HepG2 (cell line): ENCODE results near the gene TRAIP. TPM values are rescaled to one million over a fixed set of nuclear protein-coding genes. Genes with fewer than 3 reads are reported as not detected.
A peak's percentile ranks its signal among the peaks of the same experiment; 100 is the strongest.

Experiments
- AGO1 ChIP-seq: fragments of 200-400 bp; formaldehyde crosslinking; IDR thresholded peaks from 2 replicates; pipeline ENCODE4 v1.6.1; 2017; ENCODE audit warnings: mild to moderate bottlenecking, low read depth, low read length, moderate library complexity; ENCODE audit not compliant: poor library complexity, severe bottlenecking
- BCL6 ChIP-seq: IDR thresholded peaks from 2 replicates; pipeline ENCODE4 v1.6.1; 2016; ENCODE audit warnings: missing genetic modification reagents, missing compliant biosample characterization
- ETV6 ChIP-seq: sonication (generic); formaldehyde crosslinking; conservative IDR thresholded peaks from 2 replicates; pipeline ENCODE4 v1.4.0; 2020; ENCODE audit warnings: missing genetic modification reagents
- HCFC1 ChIP-seq: fragments of 150-350 bp; IDR thresholded peaks from 2 replicates; pipeline ENCODE4 v1.6.1; 2014; ENCODE audit warnings: low read depth, low read length
- HOXD1 ChIP-seq: sonication (generic); formaldehyde crosslinking; IDR thresholded peaks from 2 replicates; pipeline ENCODE4 v1.5.0; 2020; ENCODE audit warnings: missing genetic modification reagents
- RFX1 ChIP-seq: fragments of 450-650 bp; IDR thresholded peaks from 2 replicates; pipeline ENCODE4 v1.6.1; 2017
- SP140L ChIP-seq: sonication (generic); formaldehyde crosslinking; IDR thresholded peaks from 2 replicates; pipeline ENCODE4 v1.4.0; 2020; ENCODE audit warnings: missing genetic modification reagents, borderline replicate concordance
- TBX2 ChIP-seq: sonication (generic); formaldehyde crosslinking; IDR thresholded peaks from 2 replicates; pipeline ENCODE4 v1.5.0; 2020; ENCODE audit warnings: missing genetic modification reagents, mild to moderate bottlenecking, borderline replicate concordance
- ZNF274 ChIP-seq: sonication (generic); formaldehyde crosslinking; IDR thresholded peaks from 2 replicates; pipeline ENCODE4 v1.5.1; 2020; ENCODE audit warnings: mild to moderate bottlenecking, missing genetic modification reagents
- ZNF331 ChIP-seq: sonication (generic); formaldehyde crosslinking; IDR thresholded peaks from 2 replicates; pipeline ENCODE4 v1.4.0; 2020; ENCODE audit warnings: missing genetic modification reagents
- ZNF33B ChIP-seq: sonication (generic); formaldehyde crosslinking; IDR thresholded peaks from 2 replicates; pipeline ENCODE4 v1.5.1; 2020; ENCODE audit warnings: mild to moderate bottlenecking, missing genetic modification reagents
- ZNF564 ChIP-seq: sonication (generic); formaldehyde crosslinking; IDR thresholded peaks from 2 replicates; pipeline ENCODE4 v1.8.1; 2023; ENCODE audit warnings: mild to moderate bottlenecking, missing genetic modification reagents
- polyA plus RNA-seq, 8 experiments: library from polyadenylated mRNA; depleted of rRNA in 3 of 8; stranded (reverse) in 7 of 8; unstranded in 1 of 8; fragments of >200 nt; fragmentation: Illumina TruSeq in 4 of 8; extraction: Trizol in 4 of 8; gene quantifications; 2 replicates each; pipeline versions ENCODE4 v1.2.1 to v1.2.3, GENCODE V29; 2011 to 2016; ENCODE audit warnings: low read depth in 4 of 8, missing spikeins in 1 of 8, mixed read lengths in 1 of 8; ENCODE audit not compliant: insufficient read depth in 1 of 8
- total RNA-seq, 5 experiments: library from RNA; depleted of rRNA; stranded (reverse); fragments of >200 nt; fragmentation: Illumina TruSeq; extraction: Trizol; gene quantifications; 2 replicates each; pipeline ENCODE4 v1.2.3, GENCODE V29; 2016; ENCODE audit warnings: low read depth in 1 of 5
- TF ChIP-seq, protein P1 (sequence below): sonication (generic); formaldehyde crosslinking; IDR thresholded peaks from 2 replicates; pipeline ENCODE4 v1.4.0; 2020; ENCODE audit warnings: missing genetic modification reagents, mild to moderate bottlenecking, borderline replicate concordance
- TF ChIP-seq, protein P2 (sequence below): sonication (generic); formaldehyde crosslinking; IDR thresholded peaks from 2 replicates; pipeline ENCODE4 v1.9.0; 2021; ENCODE audit warnings: missing genetic modification reagents, borderline replicate concordance
- TF ChIP-seq, protein P3 (sequence below): sonication (generic); formaldehyde crosslinking; IDR thresholded peaks from 2 replicates; pipeline ENCODE4 v1.4.0; 2020; ENCODE audit warnings: low read depth, mild to moderate bottlenecking, missing genetic modification reagents
- TF ChIP-seq, protein P4 (sequence below): sonication (generic); formaldehyde crosslinking; IDR thresholded peaks from 2 replicates; pipeline ENCODE4 v1.4.0; 2020; ENCODE audit warnings: missing genetic modification reagents

TRAIP gene
- total and polyA plus RNA-seq, 2 of the 13 experiments (the other 11 are each of a cell fraction or from before 2014, with no cell fraction given) = 13.9 to 23.9 TPM

DNA sequence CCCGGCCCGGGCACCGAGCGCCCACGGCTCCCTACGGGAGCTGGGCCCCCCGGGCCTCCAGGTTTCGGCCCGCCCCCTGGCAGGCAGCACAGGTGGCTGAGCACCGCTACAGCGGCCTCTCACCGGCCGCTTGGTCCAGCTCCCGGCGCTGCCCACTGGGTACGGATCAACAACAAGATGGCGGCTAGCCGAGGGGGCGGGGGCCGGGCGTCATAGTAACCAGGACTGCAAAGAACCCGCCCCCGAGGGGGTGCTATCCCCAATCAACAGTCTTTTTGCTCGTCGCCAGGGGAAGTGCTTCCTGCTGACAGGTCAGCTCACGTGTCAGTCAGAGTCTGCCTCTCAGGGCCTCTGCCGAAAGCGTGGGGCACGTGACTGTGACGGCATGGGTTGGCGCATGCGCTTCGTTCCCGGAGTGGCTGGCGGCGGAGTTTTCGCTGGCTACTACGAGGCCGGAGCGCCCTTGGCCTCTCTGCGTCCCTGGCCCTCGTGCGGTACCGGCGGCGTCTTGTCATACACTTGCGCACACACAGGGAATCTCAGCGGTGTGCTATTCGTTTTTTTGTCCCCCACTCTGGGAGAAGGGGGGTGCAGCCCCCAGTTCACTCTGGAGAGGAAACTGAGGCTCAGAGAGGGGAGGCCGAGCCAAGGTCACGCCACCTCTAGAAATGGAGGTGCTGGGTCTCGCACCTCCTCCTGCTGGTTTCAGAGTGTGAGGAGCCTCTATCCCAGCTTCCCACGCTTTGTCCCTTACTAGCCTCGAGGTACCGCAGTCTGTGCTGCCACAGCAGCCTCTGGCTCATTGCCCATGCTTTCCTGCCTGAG, 69.8 kb downstream of the TRAIP start, which contains the start of gene IP6K1 (continued):
- TF ChIP-seq AGO1 (peak; percentile 59), BCL6 (CRISPR knock-in tag) (peak; percentile 23; the same call in 1 of the 2 replicates), TBX2 (CRISPR knock-in tag) (peak; percentile 68), ZNF33B (CRISPR knock-in tag) (0 out of 2 replicates have a peak, but pooled peaks have one; percentile 19), HCFC1 (no peak), HOXD1 (0 out of 2 replicates have a peak, but pooled peaks have one; percentile 64), ZNF564 (CRISPR knock-in tag) (0 out of 2 replicates have a peak, but pooled peaks have one; percentile 13), ZNF331 (CRISPR knock-in tag) (peak; percentile 16; the same call in 1 of the 2 replicates), SP140L (peak; percentile 37; the same call in 1 of the 2 replicates), RFX1 (peak; percentile 90), ZNF274 (CRISPR knock-in tag) (peak; percentile 42; the same call in 1 of the 2 replicates), ETV6 (no peak)
- TF ChIP-seq, protein P1, sequence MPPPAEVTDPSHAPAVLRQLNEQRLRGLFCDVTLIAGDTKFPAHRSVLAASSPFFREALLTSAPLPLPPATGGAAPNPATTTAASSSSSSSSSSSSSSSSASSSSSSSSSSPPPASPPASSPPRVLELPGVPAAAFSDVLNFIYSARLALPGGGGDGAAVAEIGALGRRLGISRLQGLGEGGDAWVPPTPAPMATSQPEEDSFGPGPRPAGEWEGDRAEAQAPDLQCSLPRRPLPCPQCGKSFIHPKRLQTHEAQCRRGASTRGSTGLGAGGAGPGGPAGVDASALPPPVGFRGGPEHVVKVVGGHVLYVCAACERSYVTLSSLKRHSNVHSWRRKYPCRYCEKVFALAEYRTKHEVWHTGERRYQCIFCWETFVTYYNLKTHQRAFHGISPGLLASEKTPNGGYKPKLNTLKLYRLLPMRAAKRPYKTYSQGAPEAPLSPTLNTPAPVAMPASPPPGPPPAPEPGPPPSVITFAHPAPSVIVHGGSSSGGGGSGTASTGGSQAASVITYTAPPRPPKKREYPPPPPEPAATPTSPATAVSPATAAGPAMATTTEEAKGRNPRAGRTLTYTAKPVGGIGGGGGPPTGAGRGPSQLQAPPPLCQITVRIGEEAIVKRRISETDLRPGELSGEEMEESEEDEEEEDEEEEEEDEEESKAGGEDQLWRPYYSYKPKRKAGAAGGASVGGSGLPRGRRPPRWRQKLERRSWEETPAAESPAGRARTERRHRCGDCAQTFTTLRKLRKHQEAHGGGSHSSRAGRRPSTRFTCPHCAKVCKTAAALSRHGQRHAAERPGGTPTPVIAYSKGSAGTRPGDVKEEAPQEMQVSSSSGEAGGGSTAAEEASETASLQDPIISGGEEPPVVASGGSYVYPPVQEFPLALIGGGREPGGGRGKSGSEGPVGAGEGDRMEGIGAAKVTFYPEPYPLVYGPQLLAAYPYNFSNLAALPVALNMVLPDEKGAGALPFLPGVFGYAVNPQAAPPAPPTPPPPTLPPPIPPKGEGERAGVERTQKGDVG (CRISPR knock-in tag) = peak; percentile 26; the same call in 1 of the 2 replicates
- TF ChIP-seq, protein P2, sequence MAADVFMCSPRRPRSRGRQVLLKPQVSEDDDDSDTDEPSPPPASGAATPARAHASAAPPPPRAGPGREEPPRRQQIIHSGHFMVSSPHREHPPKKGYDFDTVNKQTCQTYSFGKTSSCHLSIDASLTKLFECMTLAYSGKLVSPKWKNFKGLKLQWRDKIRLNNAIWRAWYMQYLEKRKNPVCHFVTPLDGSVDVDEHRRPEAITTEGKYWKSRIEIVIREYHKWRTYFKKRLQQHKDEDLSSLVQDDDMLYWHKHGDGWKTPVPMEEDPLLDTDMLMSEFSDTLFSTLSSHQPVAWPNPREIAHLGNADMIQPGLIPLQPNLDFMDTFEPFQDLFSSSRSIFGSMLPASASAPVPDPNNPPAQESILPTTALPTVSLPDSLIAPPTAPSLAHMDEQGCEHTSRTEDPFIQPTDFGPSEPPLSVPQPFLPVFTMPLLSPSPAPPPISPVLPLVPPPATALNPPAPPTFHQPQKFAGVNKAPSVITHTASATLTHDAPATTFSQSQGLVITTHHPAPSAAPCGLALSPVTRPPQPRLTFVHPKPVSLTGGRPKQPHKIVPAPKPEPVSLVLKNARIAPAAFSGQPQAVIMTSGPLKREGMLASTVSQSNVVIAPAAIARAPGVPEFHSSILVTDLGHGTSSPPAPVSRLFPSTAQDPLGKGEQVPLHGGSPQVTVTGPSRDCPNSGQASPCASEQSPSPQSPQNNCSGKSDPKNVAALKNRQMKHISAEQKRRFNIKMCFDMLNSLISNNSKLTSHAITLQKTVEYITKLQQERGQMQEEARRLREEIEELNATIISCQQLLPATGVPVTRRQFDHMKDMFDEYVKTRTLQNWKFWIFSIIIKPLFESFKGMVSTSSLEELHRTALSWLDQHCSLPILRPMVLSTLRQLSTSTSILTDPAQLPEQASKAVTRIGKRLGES (CRISPR knock-in tag) = no peak
- TF ChIP-seq, protein P3, sequence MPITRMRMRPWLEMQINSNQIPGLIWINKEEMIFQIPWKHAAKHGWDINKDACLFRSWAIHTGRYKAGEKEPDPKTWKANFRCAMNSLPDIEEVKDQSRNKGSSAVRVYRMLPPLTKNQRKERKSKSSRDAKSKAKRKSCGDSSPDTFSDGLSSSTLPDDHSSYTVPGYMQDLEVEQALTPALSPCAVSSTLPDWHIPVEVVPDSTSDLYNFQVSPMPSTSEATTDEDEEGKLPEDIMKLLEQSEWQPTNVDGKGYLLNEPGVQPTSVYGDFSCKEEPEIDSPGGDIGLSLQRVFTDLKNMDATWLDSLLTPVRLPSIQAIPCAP = no peak
- TF ChIP-seq, protein P4, sequence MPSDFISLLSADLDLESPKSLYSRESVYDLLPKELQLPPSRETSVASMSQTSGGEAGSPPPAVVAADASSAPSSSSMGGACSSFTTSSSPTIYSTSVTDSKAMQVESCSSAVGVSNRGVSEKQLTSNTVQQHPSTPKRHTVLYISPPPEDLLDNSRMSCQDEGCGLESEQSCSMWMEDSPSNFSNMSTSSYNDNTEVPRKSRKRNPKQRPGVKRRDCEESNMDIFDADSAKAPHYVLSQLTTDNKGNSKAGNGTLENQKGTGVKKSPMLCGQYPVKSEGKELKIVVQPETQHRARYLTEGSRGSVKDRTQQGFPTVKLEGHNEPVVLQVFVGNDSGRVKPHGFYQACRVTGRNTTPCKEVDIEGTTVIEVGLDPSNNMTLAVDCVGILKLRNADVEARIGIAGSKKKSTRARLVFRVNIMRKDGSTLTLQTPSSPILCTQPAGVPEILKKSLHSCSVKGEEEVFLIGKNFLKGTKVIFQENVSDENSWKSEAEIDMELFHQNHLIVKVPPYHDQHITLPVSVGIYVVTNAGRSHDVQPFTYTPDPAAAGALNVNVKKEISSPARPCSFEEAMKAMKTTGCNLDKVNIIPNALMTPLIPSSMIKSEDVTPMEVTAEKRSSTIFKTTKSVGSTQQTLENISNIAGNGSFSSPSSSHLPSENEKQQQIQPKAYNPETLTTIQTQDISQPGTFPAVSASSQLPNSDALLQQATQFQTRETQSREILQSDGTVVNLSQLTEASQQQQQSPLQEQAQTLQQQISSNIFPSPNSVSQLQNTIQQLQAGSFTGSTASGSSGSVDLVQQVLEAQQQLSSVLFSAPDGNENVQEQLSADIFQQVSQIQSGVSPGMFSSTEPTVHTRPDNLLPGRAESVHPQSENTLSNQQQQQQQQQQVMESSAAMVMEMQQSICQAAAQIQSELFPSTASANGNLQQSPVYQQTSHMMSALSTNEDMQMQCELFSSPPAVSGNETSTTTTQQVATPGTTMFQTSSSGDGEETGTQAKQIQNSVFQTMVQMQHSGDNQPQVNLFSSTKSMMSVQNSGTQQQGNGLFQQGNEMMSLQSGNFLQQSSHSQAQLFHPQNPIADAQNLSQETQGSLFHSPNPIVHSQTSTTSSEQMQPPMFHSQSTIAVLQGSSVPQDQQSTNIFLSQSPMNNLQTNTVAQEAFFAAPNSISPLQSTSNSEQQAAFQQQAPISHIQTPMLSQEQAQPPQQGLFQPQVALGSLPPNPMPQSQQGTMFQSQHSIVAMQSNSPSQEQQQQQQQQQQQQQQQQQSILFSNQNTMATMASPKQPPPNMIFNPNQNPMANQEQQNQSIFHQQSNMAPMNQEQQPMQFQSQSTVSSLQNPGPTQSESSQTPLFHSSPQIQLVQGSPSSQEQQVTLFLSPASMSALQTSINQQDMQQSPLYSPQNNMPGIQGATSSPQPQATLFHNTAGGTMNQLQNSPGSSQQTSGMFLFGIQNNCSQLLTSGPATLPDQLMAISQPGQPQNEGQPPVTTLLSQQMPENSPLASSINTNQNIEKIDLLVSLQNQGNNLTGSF = 0 out of 2 replicates have a peak, but pooled peaks have one; percentile 15
